Measurements from ENCODE around the gene TBC1D22A. TPM values are rescaled to one million over a fixed set of nuclear protein-coding genes. Genes with fewer than 3 reads are reported as not detected.

Gene TBC1D22A
- total RNA-seq, 3 donors from 2014 or later, result 19.0 to 23.6 (median 23.6) TPM

GRCh38 chr22:46947516-46948257 lies 185.2 kb downstream of the TBC1D22A start:
- H3K4me1 ChIP-seq, result no peaks in the 10 kb centered on the region
- no peak overlapping the region for H3K4me3 ChIP-seq
- no peaks in the 10 kb centered on the region for H3K27me3 ChIP-seq
- no peaks in the 10 kb centered on the region for H3K36me3 ChIP-seq
- H3K27ac ChIP-seq, result no peak overlapping the region
- TF ChIP-seq CTCF (IDR thresholded peaks at IDR 0.05) (no peak), POLR2A (IDR thresholded peaks at IDR 0.05) (no peak)
- no peaks in the 10 kb centered on the region for H3K9me3 ChIP-seq
- intact Hi-C loops (cut with DNase I; ENCODE audit: low total_unique reads), result no loop called here
- DNase-seq (ENCODE audit: low spot score in 2 of 2), result no peak

- H3K9me3 ChIP-seq, result no peaks in the 10 kb centered on the region
- no peaks in the 10 kb centered on the region for H3K4me1 ChIP-seq
- intact Hi-C loops (cut with DNase I; ENCODE audit: low total_unique reads), result no loop called here
- no peaks in the 10 kb centered on the region for H3K27me3 ChIP-seq
- H3K27ac ChIP-seq, result no peak overlapping the region
- DNase-seq (ENCODE audit: low spot score in 2 of 2), result no peak
- no peak for TF ChIP-seq POLR2A (IDR thresholded peaks at IDR 0.05)
- TF ChIP-seq POLR2AphosphoS5 (IDR thresholded peaks at IDR 0.05), result no peak
- no peak for TF ChIP-seq CTCF (IDR thresholded peaks at IDR 0.05)
- H3K36me3 ChIP-seq, result no peaks in the 10 kb centered on the region
- H3K4me3 ChIP-seq, result no peak overlapping the region
Observed at GRCh38 chr22:46948411-46949144, 186.1 kb downstream of the TBC1D22A start.

GRCh38 chr22:46951350-46951749 lies 188.9 kb downstream of the TBC1D22A start:
- no peak for DNase-seq (ENCODE audit: low spot score in 2 of 2)

GRCh38 chr22:46951973-46952372 lies 189.5 kb downstream of the TBC1D22A start:
- Histone ChIP-seq H3K27me3 (no peaks in the 10 kb centered on the region), H3K27ac (no peak overlapping the region), H3K4me3 (no peak overlapping the region), H3K9me3 (no peaks in the 10 kb centered on the region), H3K36me3 (no peaks in the 10 kb centered on the region), H3K4me1 (no peaks in the 10 kb centered on the region)
- intact Hi-C loops (cut with DNase I; ENCODE audit: low total_unique reads), result no loop called here
- no peak for DNase-seq (ENCODE audit: low spot score in 2 of 2)
- TF ChIP-seq POLR2A (IDR thresholded peaks at IDR 0.05), result no peak
- no peak for TF ChIP-seq POLR2AphosphoS5 (IDR thresholded peaks at IDR 0.05)
- TF ChIP-seq CTCF (IDR thresholded peaks at IDR 0.05), result no peak

More at GRCh38 chr22:46951350-46951749, 188.9 kb downstream of the TBC1D22A start:
- Histone ChIP-seq H3K27me3 (no peaks in the 10 kb centered on the region), H3K4me3 (no peak overlapping the region), H3K27ac (no peak overlapping the region), H3K36me3 (no peaks in the 10 kb centered on the region), H3K4me1 (no peaks in the 10 kb centered on the region), H3K9me3 (no peaks in the 10 kb centered on the region)
- intact Hi-C loops (cut with DNase I; ENCODE audit: low total_unique reads), result no loop called here
- no peak for TF ChIP-seq POLR2AphosphoS5 (IDR thresholded peaks at IDR 0.05)

GRCh38 chr22:46953968-46954765 lies 191.7 kb downstream of the TBC1D22A start:
- intact Hi-C loops (cut with DNase I; ENCODE audit: low total_unique reads), result no loop called here
- DNase-seq (ENCODE audit: low spot score in 2 of 2), result no peak
- H3K27ac ChIP-seq, result no peak overlapping the region
- no peaks in the 10 kb centered on the region for H3K4me1 ChIP-seq
- no peak overlapping the region for H3K4me3 ChIP-seq
- no peaks in the 10 kb centered on the region for H3K36me3 ChIP-seq
- H3K27me3 ChIP-seq, result no peaks in the 10 kb centered on the region
- H3K9me3 ChIP-seq, result no peaks in the 10 kb centered on the region
- TF ChIP-seq POLR2AphosphoS5 (IDR thresholded peaks at IDR 0.05) (no peak), POLR2A (IDR thresholded peaks at IDR 0.05) (no peak), CTCF (IDR thresholded peaks at IDR 0.05) (no peak)
